HG02610 (cell line): ENCODE data around the gene MKS1.

Experiments
- ATAC-seq: cut with Tn5 transposase; IDR thresholded peaks from one replicate; pipeline ENCODE4 v1.9.1; 2021; ENCODE audit warnings: mild to moderate bottlenecking, moderate library complexity; ENCODE audit not compliant: unreplicated experiment

Gene MKS1

GRCh38 chr17:58204796-58205195 lies 14.3 kb downstream of the MKS1 start:
- ATAC-seq = no peak

DNA sequence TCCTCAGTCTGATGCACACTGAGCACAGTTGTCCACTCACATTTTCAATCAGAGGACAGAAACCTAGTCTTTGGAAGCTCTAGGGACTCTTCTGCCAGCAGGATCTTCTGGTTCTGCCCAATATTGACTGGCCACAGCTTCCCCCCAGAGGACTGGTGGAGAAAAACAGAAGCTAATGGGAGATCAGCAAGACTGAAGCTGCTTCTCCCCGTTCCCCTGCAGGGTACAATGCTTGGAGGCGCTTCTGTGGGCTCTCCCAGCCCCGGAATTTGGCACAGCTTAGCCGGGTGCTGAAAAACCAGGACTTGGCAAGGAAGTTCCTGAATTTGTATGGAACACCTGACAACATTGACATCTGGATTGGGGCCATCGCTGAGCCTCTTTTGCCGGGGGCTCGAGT lies 16.2 kb downstream of the MKS1 start:
- no peak for ATAC-seq

DNA sequence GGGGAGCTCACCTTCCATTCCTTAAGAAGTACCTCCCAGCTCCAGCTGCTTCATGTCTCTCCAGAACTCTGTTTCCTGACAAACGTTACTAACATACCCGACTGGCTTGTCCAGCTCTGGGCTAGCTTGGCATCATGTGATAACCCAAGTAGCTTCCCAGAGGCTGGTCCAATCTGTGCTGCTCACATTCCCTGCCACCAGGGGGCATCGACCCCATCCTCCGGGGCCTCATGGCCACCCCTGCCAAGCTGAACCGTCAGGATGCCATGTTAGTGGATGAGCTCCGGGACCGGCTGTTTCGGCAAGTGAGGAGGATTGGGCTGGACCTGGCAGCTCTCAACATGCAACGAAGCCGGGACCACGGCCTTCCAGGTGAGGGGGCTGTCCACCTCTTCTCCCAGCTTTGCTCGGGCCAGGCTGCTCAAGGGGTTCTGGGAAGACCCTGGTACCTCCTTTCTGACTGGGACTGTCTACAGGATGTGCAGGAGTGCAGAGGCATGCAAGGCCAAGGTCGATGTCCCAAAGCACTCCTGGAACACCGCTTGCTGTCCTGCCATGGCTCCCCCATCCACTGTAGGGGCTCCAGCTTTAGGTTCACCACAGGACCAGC lies 18.9 kb downstream of the MKS1 start:
- ATAC-seq = no peak

- ATAC-seq = no peak
Observed at GRCh38 chr17:58196610-58197009, 22.4 kb downstream of the MKS1 start.

GRCh38 chr17:58195518-58196123 lies 23.4 kb downstream of the MKS1 start:
- ATAC-seq = no peak

DNA sequence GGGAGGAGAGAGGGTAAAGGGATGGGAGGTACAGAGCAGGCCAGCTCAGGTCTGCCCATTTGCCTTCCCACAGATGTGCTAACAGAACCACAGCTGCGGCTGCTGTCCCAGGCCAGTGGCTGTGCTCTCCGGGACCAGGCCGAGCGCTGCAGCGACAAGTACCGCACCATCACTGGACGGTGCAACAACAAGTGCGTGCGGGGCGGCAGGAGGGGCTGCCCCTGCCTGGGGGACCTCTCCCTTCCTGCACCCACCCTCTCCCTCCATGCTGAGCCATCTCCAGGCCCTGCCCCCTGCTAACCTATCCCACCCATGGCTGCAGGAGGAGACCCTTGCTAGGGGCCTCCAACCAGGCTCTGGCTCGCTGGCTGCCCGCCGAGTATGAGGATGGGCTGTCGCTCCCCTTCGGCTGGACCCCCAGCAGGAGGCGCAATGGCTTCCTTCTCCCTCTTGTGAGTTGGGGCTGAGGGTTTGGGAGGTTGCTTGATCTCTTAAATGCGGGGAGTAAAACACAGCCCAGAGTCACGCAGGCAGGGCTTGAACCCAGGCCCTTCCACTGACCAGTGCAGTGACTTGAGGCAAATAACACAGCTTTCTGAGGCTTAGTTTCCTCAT lies 25.3 kb downstream of the MKS1 start:
- no peak for ATAC-seq

GRCh38 chr17:58192612-58193011 lies 26.4 kb downstream of the MKS1 start, which contains the start of gene EPX:
EPX (plus strand) TSS chr17:58192726; CDS start chr17:58192847, 121 bp downstream.
- no peak for ATAC-seq

DNA sequence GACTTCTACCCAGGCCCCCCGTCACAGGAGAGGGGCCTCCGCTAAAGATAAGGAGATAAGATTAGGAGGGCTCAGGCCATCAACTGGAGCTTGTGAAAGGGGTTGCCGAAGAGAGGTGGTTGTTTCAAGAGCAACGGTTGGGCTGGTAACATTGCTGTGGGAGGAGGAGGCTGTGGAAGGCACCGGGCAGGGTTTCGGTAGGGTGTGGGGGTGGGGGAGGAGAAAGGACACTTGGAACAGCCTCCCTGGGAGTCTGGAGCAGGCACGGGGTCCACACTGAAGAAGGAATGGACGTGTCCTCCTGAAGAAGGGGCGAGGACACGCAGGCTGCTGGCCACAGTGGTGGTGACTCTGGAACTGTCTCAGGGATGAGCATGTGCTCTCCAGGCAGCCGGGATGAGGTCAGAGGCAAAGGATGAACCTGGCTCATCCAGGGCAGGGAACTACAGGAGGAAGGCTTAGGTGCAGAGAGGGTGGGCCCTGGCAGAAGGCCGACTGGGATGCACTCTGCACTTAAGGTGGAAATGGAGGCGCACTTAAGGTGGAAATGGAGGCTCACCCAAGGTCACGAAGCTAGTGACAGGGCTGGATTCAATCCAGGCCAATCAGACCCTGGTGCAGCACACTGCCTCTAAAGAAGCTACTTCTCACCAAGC lies 27.7 kb downstream of the MKS1 start:
- ATAC-seq = no peak

GRCh38 chr17:58189436-58190146 lies 29.5 kb downstream of the MKS1 start:
- no peak for ATAC-seq

DNA sequence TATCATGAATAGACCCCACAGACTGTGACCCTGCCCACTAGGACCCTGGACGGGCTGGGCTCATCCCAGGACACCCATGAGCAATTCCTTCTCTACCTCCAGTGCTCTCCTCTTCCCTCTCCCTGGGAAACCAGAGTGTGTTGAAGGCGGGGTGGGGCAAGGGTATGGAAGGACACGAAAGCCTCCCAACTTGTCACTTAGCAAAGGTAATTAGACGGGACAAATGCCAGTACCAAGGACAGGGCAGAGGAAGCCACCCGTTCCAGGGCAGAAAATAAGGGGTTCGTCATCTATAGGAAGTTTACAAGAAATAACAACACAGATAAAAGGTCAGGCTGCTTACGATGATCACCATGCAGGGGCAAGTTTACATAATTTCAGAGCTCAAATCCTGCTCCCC lies 31.4 kb downstream of the MKS1 start:
- ATAC-seq = no peak

DNA sequence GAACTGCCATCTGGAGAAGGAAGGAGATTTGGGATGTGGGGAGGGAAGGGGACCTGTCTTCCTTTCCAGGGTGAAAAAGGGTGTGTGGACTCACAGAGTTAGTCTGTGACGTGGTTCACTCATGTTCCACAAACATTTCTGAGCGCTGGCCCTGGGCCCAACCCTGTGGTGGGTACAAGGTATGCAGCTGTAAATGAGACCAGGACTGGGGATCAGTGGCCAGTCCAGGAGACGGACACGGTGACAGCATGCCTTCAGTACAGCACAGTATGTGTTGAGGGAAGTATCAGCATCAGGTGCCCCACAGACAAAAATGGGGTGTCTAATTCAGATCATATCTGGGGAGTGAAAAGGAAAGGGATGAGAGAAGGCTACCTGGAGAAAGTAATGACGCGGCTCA lies 32.0 kb downstream of the MKS1 start:
- no peak for ATAC-seq

- no peak for ATAC-seq
Observed at GRCh38 chr17:58186591-58186990, 32.5 kb downstream of the MKS1 start.

- ATAC-seq = no peak
Observed at GRCh38 chr17:58184986-58185761, 33.9 kb downstream of the MKS1 start.

DNA sequence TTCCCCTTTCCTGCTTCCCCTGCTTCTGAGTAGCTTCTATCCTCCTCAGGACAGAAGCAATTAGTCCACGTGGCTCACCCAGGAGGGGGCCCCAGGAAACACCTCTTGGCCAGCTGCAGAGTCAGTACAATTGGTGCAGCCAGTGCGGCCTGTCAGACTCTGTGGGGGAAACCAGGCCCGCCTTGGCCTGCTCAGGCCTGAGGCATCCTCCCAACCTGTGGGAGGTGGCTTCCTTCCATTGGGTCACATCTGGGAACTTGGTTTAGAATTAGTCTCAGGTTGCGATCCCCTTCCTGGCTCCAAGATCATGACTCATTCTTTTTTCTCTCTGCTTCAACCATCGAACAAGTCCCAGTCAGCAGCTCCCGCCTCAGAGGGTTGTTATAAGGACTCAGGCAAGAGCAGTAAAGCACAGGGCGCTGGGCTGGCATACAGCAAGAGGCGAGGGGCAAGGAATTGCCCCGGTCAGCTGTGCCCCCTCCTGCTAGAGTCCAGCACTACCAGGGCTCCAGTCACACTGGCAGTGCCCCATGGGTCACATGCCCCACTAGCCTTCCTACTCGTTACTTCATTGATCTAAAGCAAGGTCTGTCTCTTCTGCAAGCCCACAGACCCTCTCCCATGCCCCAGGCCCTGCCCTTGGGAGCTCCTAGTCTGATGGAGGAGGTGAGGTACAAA lies 34.6 kb downstream of the MKS1 start:
- no peak for ATAC-seq

GRCh38 chr17:58183514-58183913 lies 35.5 kb downstream of the MKS1 start:
- no peak for ATAC-seq

DNA sequence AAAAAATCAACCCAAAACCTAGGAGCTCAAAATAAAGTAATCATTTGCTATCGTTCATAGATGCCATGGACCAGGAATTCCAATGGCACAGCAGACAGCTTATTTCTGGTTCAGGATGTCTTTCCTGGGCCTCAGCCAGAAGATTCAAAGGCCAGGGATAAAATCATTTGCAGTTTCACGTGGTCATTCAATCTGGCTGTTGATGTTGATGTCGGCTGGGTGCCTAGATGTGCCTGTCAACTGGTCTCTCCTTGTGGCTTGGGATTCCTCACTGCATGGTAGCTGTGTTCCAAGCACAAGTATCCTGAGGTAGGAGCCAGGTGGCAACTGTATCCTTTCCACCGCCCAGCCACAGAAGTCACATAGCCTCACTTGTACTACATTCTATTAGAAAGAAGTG lies 37.3 kb downstream of the MKS1 start:
- ATAC-seq = no peak

GRCh38 chr17:58176200-58176599 lies 42.9 kb downstream of the MKS1 start:
- ATAC-seq = no peak

DNA sequence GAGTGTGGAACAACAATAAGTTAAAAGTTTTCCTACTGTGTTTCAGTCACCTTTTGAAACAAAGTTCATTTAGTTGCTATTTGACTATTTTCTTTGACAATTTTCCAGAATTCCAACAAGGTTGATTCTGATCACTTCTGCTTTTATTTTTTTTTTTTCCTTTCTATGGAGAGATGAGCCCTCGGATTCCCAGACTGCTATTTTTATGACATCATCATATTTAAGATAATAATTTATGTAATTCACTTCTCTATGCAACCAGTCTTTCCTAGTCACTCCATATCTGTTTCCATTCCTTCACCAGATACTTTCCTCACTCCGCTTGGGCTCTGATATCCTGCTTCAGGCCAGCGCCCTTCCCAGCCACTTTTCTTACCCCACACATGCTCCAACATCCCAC lies 44.2 kb downstream of the MKS1 start:
- ATAC-seq = no peak

DNA sequence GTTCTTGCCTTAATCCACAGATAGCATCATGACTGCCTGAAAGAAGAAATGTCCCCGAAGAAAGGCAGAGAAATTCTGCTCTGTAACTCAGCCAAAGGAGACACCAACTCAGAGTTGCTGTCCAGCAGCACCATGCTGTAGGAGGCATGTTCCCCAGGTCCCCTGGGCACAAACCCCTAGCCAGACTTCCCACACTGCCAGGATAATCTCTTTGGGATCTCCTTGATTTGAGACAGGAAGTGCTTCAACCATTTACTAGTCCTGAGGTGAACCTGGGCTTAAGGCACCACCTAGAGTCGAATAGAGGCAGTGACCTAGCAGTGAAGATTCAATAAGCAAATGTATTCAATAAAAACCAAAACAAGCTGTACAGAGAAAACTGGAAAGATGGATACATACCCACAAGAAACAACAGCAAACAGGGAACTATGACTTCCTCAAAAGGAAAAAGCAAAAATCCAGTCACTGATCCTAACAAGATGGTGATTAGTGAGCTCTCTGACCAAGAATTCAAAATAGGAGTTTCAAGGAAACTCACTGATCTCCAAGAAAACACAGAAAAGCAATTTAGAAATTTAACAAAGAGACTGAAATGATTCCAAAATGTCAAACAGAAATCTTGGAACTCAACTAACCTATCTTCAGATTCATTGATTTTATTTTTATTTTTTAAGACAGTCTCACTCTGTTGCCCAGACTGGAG lies 46.5 kb downstream of the MKS1 start:
- ATAC-seq = no peak
